AG04449 (cell line): ENCODE measurements around the gene ALX4.

Source experiments
- CTCF ChIA-PET: fragments of 350-600 bp; formaldehyde crosslinking; extraction: SDS; loops from one replicate; lab custom pipeline; 2021; ENCODE audit warnings: antibody characterized with exemption; lab: Yijun Ruan, JAX
- POLR2A ChIA-PET: fragments of 400-600, 350-600 bp; formaldehyde crosslinking; extraction: SDS; loops from one replicate; lab custom pipeline; 2020; ENCODE audit warnings: antibody characterized with exemption, inconsistent platforms; lab: Yijun Ruan, JAX
- DNase-seq: peaks from one replicate; pipeline ENCODE4 v3.0.0-alpha.2; 2010; ENCODE audit warnings: low read depth, low spot score
- H3K4me3 ChIP-seq: 2 replicates; pipeline ENCODE4 v1.5.1; 2011; ENCODE audit warnings: low read depth, mild to moderate bottlenecking, control low read depth, low read length
- TF ChIP-seq, protein P1 (sequence below): IDR thresholded peaks from one replicate; pipeline ENCODE4 v1.5.1; 2011; ENCODE audit warnings: mild to moderate bottlenecking, moderate library complexity, low read length, control low read depth, inconsistent platforms; ENCODE audit not compliant: insufficient read depth; ENCODE audit errors: missing control alignments

Gene ALX4

GRCh38 chr11:44326615-44327475 lies 16.9 kb upstream of the ALX4 start:
- ChIA-PET POLR2A (no interaction called here), CTCF (interaction anchor here (1.1 to 5.1 kb wide), 5 partner anchors 10 to 232 kb away, joined by 3 to 27 read pairs (median 5); partner anchors contain the start of gene EXT2)
- TF ChIP-seq, protein P1, sequence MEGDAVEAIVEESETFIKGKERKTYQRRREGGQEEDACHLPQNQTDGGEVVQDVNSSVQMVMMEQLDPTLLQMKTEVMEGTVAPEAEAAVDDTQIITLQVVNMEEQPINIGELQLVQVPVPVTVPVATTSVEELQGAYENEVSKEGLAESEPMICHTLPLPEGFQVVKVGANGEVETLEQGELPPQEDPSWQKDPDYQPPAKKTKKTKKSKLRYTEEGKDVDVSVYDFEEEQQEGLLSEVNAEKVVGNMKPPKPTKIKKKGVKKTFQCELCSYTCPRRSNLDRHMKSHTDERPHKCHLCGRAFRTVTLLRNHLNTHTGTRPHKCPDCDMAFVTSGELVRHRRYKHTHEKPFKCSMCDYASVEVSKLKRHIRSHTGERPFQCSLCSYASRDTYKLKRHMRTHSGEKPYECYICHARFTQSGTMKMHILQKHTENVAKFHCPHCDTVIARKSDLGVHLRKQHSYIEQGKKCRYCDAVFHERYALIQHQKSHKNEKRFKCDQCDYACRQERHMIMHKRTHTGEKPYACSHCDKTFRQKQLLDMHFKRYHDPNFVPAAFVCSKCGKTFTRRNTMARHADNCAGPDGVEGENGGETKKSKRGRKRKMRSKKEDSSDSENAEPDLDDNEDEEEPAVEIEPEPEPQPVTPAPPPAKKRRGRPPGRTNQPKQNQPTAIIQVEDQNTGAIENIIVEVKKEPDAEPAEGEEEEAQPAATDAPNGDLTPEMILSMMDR, result peak; percentile 4
- no peak overlapping the region for H3K4me3 ChIP-seq
- DNase-seq, result no peak

DNA sequence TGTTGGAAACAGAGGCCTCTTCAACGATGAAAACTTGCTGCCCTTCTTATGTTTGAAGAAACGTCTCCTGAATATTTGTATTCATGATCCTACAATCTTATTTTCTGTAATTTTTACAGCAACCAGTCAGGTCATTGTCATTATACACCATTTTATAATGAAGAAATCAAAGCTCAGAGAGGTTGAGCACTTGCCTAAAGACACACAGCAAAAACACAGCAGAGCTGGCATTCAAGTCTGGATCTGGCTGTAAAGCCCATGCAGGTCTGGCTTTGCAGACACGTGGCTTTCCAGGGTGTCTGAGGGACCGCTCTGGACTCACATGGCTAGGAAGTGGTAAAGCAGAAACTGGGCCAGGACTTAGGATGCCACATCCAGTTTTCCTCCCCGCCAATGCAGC lies 15.8 kb upstream of the ALX4 start:
- no peak overlapping the region for H3K4me3 ChIP-seq
- ChIA-PET CTCF (interaction anchor here (0.7 to 5.1 kb wide), 7 partner anchors 9 to 231 kb away, joined by 3 to 27 read pairs (median 5); partner anchors contain the start of gene EXT2), POLR2A (no interaction called here)
- TF ChIP-seq, protein P1, result no peak
- DNase-seq, result no peak

DNA sequence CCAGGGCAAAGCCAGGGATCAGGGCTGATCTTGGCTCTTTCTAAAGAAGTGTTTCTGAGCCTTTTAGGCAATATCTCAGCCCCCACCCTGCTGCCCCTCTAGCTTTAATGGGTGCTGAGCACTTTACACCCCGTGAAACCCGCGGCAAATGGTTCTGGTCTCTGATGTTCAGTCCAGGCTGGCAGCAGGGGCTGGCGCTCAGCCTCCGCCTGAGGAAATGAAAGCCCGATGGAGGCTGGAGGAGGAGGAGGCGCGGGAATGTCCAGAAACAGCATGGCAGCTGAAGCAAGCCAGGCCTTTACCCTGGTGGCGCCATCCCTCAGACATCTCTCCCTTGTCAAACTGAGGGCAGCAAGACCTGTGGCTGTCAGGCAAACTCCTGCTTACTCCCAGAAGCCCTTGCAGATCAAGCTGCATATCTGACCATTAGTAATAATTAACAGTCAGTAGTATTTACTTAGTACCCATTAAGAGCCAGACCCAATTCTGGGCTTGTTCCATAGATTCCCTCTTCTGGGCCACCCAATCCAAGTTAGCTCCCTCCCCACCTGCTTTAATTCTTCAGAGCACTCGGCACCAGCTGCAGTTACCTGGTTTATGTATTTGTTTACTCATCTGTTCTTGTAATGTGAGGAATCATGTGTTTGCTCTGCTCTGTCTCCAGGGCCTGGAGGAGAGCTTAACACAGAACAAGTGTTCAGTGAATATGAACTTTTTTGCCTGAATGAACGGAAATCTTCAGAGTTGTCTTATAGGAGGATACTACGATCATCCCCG lies 15.0 kb upstream of the ALX4 start:
- TF ChIP-seq, protein P1, result no peak
- no peak for DNase-seq
- H3K4me3 ChIP-seq, result no peak overlapping the region

GRCh38 chr11:44324222-44324621 lies 14.3 kb upstream of the ALX4 start:
- ChIA-PET POLR2A (no interaction called here), CTCF (interaction anchor here (0.9 to 5.1 kb wide), 3 partner anchors 38 to 214 kb away, joined by 3 to 27 read pairs (median 6); no protein-coding TSS in a partner anchor)
- TF ChIP-seq, protein P1, result no peak
- H3K4me3 ChIP-seq, result no peak overlapping the region
- no peak for DNase-seq

More for the DNA sequence above, 15.0 kb upstream of the ALX4 start:
- CTCF ChIA-PET, result interaction anchor here (0.7 to 5.1 kb wide), 6 partner anchors 18 to 230 kb away, joined by 3 to 27 read pairs (median 4); partner anchors contain the start of gene EXT2
- POLR2A ChIA-PET, result no interaction called here

GRCh38 chr11:44322243-44322642 lies 12.3 kb upstream of the ALX4 start:
- TF ChIP-seq, protein P1, result no peak
- no peak for DNase-seq
- ChIA-PET POLR2A (no interaction called here), CTCF (no interaction called here)
- H3K4me3 ChIP-seq, result no peak overlapping the region
